DOHH2 (cell line): ENCODE measurements around the gene FAM181B.

ENCODE experiments used
- H3F3A ChIP-seq: fragments of 200-600 bp; sonication (generic), shearing (Covaris generic); 2 replicates; pipeline ENCODE4 v1.6.0; 2016; ENCODE audit warnings: antibody characterized with exemption, mild to moderate bottlenecking; ENCODE audit not compliant: control insufficient read depth, insufficient read depth
- H3K27ac ChIP-seq: fragments of 200-600 bp; sonication (generic); 2 replicates; pipeline ENCODE4 v1.5.1; 2014; ENCODE audit warnings: low read depth, mild to moderate bottlenecking, low read length, moderate library complexity
- H3K27me3 ChIP-seq: fragments of 200-600 bp; sonication (generic); 2 replicates; pipeline ENCODE4 v1.6.1; 2014; ENCODE audit warnings: mild to moderate bottlenecking, low read length, mixed read lengths; ENCODE audit not compliant: control insufficient read depth
- H3K36me3 ChIP-seq: fragments of 200-600 bp; sonication (generic); 2 replicates; pipeline ENCODE4 v1.6.1; 2014; ENCODE audit warnings: mild to moderate bottlenecking, low read length, moderate library complexity, mixed read lengths; ENCODE audit not compliant: control insufficient read depth
- H3K4me1 ChIP-seq: fragments of 200-600 bp; sonication (generic); 2 replicates; pipeline ENCODE4 v1.6.1; 2014; ENCODE audit warnings: mild to moderate bottlenecking, low read length, mixed read lengths; ENCODE audit not compliant: control insufficient read depth
- H3K4me2 ChIP-seq: fragments of 200-600 bp; sonication (generic); 2 replicates; pipeline ENCODE4 v1.6.0; 2014; ENCODE audit warnings: mild to moderate bottlenecking, low read length, moderate library complexity
- H3K4me3 ChIP-seq: fragments of 200-600 bp; sonication (generic); 2 replicates; pipeline ENCODE4 v1.5.1; 2014; ENCODE audit warnings: mild to moderate bottlenecking, low read length, mixed read lengths
- H3K79me2 ChIP-seq: fragments of 200-600 bp; sonication (generic); 2 replicates; pipeline ENCODE4 v1.6.1; 2014; ENCODE audit warnings: mild to moderate bottlenecking, low read length, mixed read lengths; ENCODE audit not compliant: control insufficient read depth
- H3K9me2 ChIP-seq: fragments of 200-600 bp; sonication (generic); replicated peaks from 2 replicates; pipeline ENCODE4 v1.6.1; 2014; ENCODE audit warnings: mild to moderate bottlenecking, low read length, mixed read lengths; ENCODE audit not compliant: control insufficient read depth
- H3K9me3 ChIP-seq: fragments of 200-600 bp; sonication (generic); 2 replicates; pipeline ENCODE4 v1.6.1; 2014; ENCODE audit warnings: antibody characterized with exemption, low read length, mixed read lengths; ENCODE audit not compliant: control insufficient read depth, insufficient read depth
- H4K20me1 ChIP-seq: fragments of 200-600 bp; sonication (generic); 2 replicates; pipeline ENCODE4 v1.6.0; 2014; ENCODE audit warnings: low read depth, mild to moderate bottlenecking, antibody characterized with exemption, low read length, moderate library complexity; ENCODE audit not compliant: control insufficient read depth, insufficient read depth
- CTCF ChIP-seq: fragments of 200-600 bp; sonication (generic); IDR thresholded peaks from one replicate; pipeline ENCODE4 v1.5.1; 2014; ENCODE audit warnings: antibody characterized with exemption, mild to moderate bottlenecking, low read depth, low read length; ENCODE audit not compliant: poor library complexity, severe bottlenecking
- EZH2phosphoT487 ChIP-seq: fragments of 200-600 bp; sonication (generic); IDR thresholded peaks from 2 replicates; pipeline ENCODE4 v1.6.1; 2017; ENCODE audit warnings: borderline replicate concordance, mild to moderate bottlenecking, antibody characterized with exemption, low read length, moderate library complexity, mixed read lengths

The FAM181B gene

GRCh38 chr11:82752801-82753200 lies 19.1 kb upstream of the FAM181B start:
- no peaks in the 10 kb centered on the region for H3K79me2 ChIP-seq
- H3K4me2 ChIP-seq: no peak overlapping the region
- H4K20me1 ChIP-seq: no peaks in the 10 kb centered on the region
- H3F3A ChIP-seq: no peaks in the 10 kb centered on the region
- peaks cover 8% of the 10 kb centered on the region; the same call in 1 of the 2 replicates for H3K27me3 ChIP-seq
- TF ChIP-seq EZH2phosphoT487 (no peak), CTCF (no peak)
- H3K4me1 ChIP-seq: no peaks in the 10 kb centered on the region
- no peaks in the 10 kb centered on the region for H3K9me3 ChIP-seq
- no peak overlapping the region for H3K4me3 ChIP-seq
- H3K36me3 ChIP-seq: no peaks in the 10 kb centered on the region
- H3K9me2 ChIP-seq: no peaks in the 10 kb centered on the region
- no peak overlapping the region for H3K27ac ChIP-seq

- Histone ChIP-seq H3K9me2 (no peaks in the 10 kb centered on the region), H3F3A (no peaks in the 10 kb centered on the region), H3K27me3 (peaks cover 6% of the 10 kb centered on the region; the same call in 1 of the 2 replicates), H3K4me1 (no peaks in the 10 kb centered on the region), H3K4me3 (no peak overlapping the region), H3K27ac (no peak overlapping the region), H3K36me3 (no peaks in the 10 kb centered on the region), H3K9me3 (no peaks in the 10 kb centered on the region), H3K79me2 (no peaks in the 10 kb centered on the region), H4K20me1 (no peaks in the 10 kb centered on the region), H3K4me2 (no peak overlapping the region)
- TF ChIP-seq CTCF (no peak), EZH2phosphoT487 (no peak)
Observed at GRCh38 chr11:82750643-82751139, 17.0 kb upstream of the FAM181B start.

GRCh38 chr11:82747471-82747870 lies 13.8 kb upstream of the FAM181B start:
- TF ChIP-seq EZH2phosphoT487 (no peak), CTCF (no peak)
- Histone ChIP-seq H3F3A (no peaks in the 10 kb centered on the region), H3K4me1 (no peaks in the 10 kb centered on the region), H3K27me3 (0 out of 2 replicates have a peak, but pooled peaks cover 3% of the 10 kb centered on the region), H3K9me2 (no peaks in the 10 kb centered on the region), H3K4me3 (no peak overlapping the region), H3K27ac (no peak overlapping the region), H3K79me2 (no peaks in the 10 kb centered on the region), H3K4me2 (no peak overlapping the region), H3K36me3 (no peaks in the 10 kb centered on the region), H4K20me1 (no peaks in the 10 kb centered on the region), H3K9me3 (no peaks in the 10 kb centered on the region)
